HL-60/S4 (cell line): ENCODE measurements around the gene ACACA.

Experiments
- in situ Hi-C: fragments of 300-500 bp; cut with MboI; formaldehyde crosslinking; loops from 2 replicates; pipeline ENCODE4 v1.14.3; 2022; ENCODE audit warnings: low sequenced_read_pairs

ACACA gene

DNA sequence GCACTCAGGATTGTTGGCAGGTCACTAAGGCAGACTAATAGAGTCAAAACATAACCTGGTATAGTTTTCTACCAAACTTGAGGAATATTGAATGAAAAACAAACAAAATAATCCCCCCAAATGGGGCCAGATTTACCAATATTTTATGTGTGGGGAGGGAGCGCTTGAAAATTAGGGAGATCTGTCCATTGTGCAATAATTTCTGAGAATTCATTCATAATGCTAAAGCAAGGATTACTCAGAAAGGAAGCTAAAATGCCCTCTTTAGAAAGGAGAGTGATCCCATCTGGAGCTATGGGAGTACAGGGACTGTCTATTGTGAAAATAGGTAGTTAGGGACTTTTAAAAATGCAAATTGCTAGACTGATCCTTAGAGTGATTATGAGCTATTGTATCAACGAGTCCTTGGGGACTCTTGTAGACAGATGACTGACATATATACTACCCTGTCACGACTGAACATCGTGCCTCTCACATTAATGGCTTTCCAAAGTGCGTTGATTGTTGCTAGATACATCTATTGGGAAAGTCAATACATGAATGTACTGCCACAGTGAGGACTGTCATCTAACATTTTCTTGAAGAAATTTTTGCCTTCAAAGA is 264.2 kb downstream of the ACACA start:
- in situ Hi-C loops = no loop called here

DNA sequence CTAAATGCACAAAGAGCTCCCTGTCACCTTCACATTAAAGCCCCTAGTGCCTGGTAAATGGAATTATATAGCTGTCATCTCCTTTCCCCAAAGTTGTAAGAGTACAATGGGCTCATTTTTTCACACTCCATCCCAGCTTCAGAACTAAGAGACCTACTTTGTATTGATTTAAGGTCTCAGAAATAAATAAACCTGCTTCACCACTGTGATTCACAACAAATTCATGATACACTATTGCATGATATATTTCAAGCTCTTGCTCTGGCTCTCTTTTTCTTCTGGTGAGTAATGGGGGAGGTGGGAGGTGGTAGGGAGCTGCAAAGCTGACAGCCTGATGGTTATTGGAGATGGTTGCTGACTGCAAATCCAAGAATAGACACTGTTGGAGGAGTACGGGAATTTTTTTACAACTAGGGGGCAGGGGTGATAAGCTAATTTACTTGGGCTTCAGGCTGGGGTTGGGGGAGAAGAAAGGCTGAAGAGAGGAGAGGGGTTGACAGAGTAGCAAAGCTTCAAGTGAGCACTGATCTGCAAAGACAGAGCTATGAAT is 268.0 kb downstream of the ACACA start:
- in situ Hi-C loops = no loop called here

GRCh38 chr17:37137906-37138514 is 268.6 kb downstream of the ACACA start:
- in situ Hi-C loops = no loop called here

DNA sequence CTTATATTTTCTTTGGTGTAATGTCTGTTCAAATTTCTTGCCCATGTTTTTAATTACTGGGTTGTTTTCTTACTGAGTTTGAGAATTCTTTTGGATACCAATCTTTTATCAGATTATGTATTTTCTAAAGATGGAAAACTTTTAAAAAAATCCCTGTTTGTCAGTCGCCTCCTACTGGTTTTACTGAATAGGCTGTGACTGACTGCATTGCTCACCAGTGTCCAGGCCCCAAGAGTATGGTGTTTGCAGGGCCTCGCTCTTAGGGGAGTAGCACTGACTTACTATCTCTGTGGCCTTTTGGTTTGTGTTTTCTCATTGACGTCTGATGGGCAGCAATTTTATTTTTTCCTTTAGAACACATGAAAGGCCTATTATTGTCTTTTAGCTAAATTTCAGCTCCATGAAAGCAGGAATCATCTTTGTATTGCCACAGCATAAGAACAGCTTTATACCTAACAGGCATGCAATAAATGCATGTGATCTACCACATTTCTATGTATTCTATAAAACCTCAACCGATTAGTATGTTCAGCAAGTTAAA is 269.5 kb downstream of the ACACA start:
- in situ Hi-C loops = no loop called here

DNA sequence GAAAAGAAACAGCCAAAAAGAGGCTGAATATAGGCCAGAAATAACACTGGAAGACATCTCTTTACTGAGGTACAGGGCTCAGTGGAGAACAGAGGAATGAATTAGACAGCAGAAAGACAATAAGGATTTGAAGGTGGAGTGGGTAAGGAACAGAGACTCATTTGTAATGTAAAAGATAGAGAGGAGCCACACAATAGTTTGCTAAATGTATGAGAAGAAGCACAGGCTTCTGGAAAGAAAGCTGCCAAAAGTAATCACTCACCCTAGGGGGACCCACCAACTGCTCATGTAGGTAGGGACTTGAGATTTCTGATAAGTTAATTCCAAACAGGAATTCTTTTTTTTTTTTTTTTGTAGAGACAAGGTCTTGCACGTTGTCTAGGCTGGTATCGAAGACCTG is 271.1 kb downstream of the ACACA start:
- in situ Hi-C loops = no loop called here

DNA sequence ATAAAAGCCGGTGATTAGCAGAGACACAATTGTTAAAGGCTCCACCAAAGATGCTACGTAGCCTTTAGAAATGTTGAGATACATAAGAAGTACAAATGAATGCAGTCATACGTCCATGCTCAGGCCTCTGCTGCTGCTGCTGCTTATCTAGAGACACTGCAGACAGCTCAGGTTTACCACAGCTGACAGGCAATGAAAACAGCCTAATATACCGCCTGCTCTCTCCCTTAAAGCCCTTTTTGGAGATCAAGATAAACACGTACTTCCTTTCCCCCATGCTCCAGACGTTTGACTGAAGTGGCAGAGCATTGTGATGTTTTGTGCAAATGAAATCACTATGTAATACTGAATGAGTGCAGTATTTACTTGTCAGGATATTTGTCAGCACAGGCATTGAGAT is 272.6 kb downstream of the ACACA start:
- in situ Hi-C loops = no loop called here

DNA sequence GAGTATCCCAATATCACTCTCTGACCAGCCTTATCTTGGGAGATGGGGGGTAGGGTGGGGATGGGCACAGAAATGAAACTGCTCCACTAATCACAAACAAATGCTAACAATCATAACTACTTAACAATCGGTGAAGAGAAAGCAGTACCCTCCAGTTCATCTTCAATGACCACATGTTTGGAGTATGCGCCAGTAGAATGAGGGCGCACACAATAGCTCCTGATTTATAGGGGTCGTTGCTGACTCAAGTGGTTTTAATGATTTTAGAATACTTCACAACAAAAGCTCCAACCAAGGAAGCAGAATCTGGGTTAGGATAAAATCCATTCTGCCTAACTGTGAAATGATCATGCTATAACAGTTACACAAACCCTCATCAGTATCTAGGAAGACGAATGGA is 273.5 kb downstream of the ACACA start:
- in situ Hi-C loops = no loop called here

DNA sequence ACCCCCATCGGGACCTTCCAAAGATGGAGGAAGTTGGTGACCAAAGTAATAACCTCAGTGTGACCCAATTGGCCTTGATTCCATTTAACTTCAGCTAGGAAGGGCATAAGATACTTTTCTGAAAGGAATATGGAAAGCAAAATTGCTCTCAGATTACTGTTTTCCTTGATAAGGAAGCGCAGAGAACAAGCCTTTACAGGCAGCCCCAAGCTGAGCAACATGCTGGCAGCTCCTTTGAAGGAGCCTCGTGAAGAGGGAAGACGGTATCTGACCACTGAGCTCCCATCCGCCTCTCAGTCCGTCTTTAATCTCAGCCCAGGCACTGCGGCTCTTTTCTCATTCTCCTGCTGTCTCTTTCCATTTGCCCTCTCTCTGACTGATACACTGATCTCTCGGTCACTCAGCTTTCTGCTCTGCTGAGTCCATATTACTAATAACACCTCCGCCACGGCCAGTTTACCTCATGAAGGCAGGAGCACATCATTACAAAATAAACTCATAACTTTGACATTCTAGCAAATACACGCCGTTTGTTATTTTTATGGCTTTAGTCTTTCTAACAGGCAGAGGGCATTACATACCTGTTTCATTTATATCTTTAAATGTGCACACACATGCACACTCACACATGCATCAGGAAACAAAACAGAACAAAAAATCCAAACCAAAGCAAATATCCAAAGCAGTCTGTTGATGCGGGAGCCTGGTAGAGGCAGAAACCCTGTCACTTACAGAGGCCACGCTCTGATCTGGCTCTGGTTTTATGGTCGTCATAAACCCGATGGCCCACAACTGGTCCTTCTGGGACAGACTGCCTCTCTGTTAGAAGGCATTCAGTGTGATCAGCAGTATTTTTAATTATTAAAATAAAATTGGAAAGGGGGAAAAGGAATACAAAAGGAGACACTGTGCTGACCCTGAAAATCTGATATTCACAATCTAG is 274.7 kb downstream of the ACACA start:
- in situ Hi-C loops = no loop called here

DNA sequence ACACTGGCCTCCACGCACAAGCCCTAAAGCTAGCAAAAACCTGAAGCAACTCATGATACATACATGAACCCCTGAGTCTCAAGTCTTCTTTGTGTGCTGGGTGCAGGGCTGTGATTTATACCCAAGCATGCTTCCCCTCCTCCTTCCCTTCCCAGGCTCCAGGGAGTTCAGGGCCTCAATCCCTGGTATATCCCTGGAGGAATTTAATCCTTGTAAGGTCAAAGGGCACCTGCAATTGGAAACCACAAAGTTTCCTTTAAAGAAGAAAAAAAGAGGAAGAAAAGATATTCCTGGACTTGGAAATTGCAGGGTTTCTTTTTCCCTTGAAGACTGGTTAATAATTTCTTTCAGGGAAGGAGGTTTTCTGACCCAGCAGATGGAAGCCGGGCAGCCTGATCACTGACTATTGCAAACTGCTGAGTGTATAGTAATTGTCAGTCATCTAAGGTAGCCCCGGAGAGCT is 275.6 kb downstream of the ACACA start:
- in situ Hi-C loops = no loop called here

GRCh38 chr17:37124821-37125173 is 281.8 kb downstream of the ACACA start:
- in situ Hi-C loops = no loop called here

DNA sequence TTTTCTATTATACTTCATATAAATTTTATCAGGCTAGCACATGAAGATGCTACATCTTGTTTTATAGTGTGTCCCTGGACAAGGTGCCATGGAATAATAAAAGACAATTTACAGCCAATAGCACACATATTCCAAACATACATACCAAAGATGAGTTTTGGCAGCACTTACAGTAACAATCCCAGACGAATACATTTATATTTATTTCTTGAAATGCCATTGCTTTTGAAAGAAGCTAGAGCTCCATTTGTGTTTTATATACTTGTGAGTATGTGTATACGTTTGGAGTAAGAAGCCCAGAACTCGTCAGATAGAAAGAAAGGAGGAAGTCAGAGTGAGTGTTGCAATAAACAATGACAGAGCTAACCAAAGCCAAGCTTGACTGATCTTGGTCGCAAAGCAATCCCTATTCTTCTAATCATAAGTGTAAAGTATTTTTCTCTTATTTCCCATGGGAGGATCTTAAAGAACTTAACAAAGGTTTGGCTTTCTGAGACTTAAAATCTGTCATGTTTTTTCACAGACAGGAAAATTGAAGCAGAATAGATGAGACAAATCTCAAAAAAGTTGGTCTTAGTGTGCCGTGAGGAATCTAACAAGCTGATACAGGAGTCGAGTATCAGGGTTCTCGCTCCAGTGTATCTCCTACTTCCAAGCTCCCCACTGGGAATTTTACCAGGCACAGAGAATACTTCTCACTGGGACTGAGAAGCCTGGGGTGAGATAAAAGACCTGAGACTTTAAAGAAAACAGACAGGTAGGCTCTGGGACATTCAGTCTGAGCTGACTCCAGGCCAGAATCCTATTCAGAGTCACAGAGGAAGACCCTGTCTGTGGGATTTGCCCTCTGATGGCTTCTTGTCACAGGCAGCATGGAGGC is 282.5 kb downstream of the ACACA start:
- in situ Hi-C loops = no loop called here

- in situ Hi-C loops = no loop called here
Observed at GRCh38 chr17:37123386-37123785, 283.2 kb downstream of the ACACA start.

DNA sequence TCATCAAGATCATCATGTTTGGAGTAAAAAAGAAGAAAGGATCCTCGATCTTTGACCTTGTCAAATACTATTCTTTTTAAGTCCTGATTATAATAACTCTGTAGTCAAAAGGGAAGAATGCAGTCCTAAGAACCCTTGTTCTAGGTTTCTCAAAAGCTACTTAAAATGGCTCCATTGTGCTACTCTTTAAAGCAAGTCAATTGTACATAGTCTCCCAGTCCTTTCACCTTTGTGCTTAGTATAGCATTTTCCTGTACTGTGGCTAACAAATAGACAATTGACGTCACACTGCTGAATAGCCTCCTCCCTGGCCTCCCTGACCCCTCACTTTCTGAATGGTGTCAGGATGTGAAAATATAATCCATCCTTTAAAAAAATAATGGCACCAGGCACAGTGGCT is 285.0 kb downstream of the ACACA start:
- in situ Hi-C loops = no loop called here

- in situ Hi-C loops = no loop called here
Observed at GRCh38 chr17:37118366-37119137, 288.1 kb downstream of the ACACA start.

- in situ Hi-C loops = no loop called here
Observed at GRCh38 chr17:37117373-37118142, 289.1 kb downstream of the ACACA start.

GRCh38 chr17:37116671-37117185 is 289.9 kb downstream of the ACACA start:
- in situ Hi-C loops = no loop called here

- in situ Hi-C loops = no loop called here
Observed at GRCh38 chr17:37111329-37111728, 295.3 kb downstream of the ACACA start.

GRCh38 chr17:37110746-37111145 is 295.9 kb downstream of the ACACA start:
- in situ Hi-C loops = no loop called here
